ENCODE data around the gene KAT6B.

Gene KAT6B

GRCh38 chr10:74928742-74929191, 102.4 kb downstream of the KAT6B start:
- TF ChIP-seq CTCF (IDR thresholded peaks at IDR 0.05; ENCODE audit: insufficient read depth, low read depth, low read length, missing control alignments), result no peak
- no peak for DNase-seq (ENCODE audit: low read depth)
- no peak overlapping the region for H3K4me3 ChIP-seq (ENCODE audit: low read length)

GRCh38 chr10:74929197-74929596, 102.8 kb downstream of the KAT6B start:
- TF ChIP-seq CTCF (IDR thresholded peaks at IDR 0.05; ENCODE audit: insufficient read depth, low read depth, low read length, missing control alignments), result no peak
- no peak overlapping the region for H3K4me3 ChIP-seq (ENCODE audit: low read length)
- no peak for DNase-seq (ENCODE audit: low read depth)

- no peak for TF ChIP-seq CTCF (IDR thresholded peaks at IDR 0.05; ENCODE audit: insufficient read depth, low read depth, low read length, missing control alignments)
- no peak for DNase-seq (ENCODE audit: low read depth)
- no peak overlapping the region for H3K4me3 ChIP-seq (ENCODE audit: low read length)
These were observed 104.6 kb downstream of the KAT6B start for GRCh38 chr10:74930965-74931364.

GRCh38 chr10:74932648-74933047, 106.2 kb downstream of the KAT6B start:
- no peak for DNase-seq (ENCODE audit: low read depth)
- no peak overlapping the region for H3K4me3 ChIP-seq (ENCODE audit: low read length)
- no peak for TF ChIP-seq CTCF (IDR thresholded peaks at IDR 0.05; ENCODE audit: insufficient read depth, low read depth, low read length, missing control alignments)

GRCh38 chr10:74934100-74934812, 107.9 kb downstream of the KAT6B start:
- H3K4me3 ChIP-seq (ENCODE audit: low read length), result no peak overlapping the region
- no peak for DNase-seq (ENCODE audit: low read depth)
- no peak for TF ChIP-seq CTCF (IDR thresholded peaks at IDR 0.05; ENCODE audit: insufficient read depth, low read depth, low read length, missing control alignments)

- no peak for TF ChIP-seq CTCF (IDR thresholded peaks at IDR 0.05; ENCODE audit: insufficient read depth, low read depth, low read length, missing control alignments)
- DNase-seq (ENCODE audit: low read depth), result no peak
- H3K4me3 ChIP-seq (ENCODE audit: low read length), result no peak overlapping the region
These were observed 110.3 kb downstream of the KAT6B start for GRCh38 chr10:74936577-74937265.

Data from epithelial cell of esophagus (primary cell).